Lower leg skin (tissue), 4 donors: Measurements from ENCODE around the gene TMUB2. TPM values are rescaled to one million over a fixed set of nuclear protein-coding genes. Genes with fewer than 3 reads are reported as not detected.

Experiments
- DNase-seq, 2 donors: peaks; one replicate each; pipeline ENCODE4 v3.0.0-alpha.2; 2019; ENCODE audit warnings: low spot score in 2 of 2
- H3K4me3 ChIP-seq: fragments of 200-600 bp; sonication (generic); 2 replicates; pipeline ENCODE4 v1.5.1; 2017; ENCODE audit warnings: mild to moderate bottlenecking, low read depth; ENCODE audit not compliant: poor library complexity, severe bottlenecking
- CTCF ChIP-seq, 3 donors: fragments of 450-650 bp; IDR thresholded peaks; one replicate each; pipeline ENCODE4 v1.5.1; 2016; ENCODE audit warnings: antibody characterized with exemption in 3 of 3, mild to moderate bottlenecking in 3 of 3, moderate library complexity in 2 of 3
- POLR2A ChIP-seq, 2 donors: fragments of 450-650 bp; IDR thresholded peaks; one replicate each; pipeline ENCODE4 v1.6.1; 2016 to 2017; ENCODE audit warnings: antibody characterized with exemption in 2 of 2, mild to moderate bottlenecking in 1 of 2, moderate library complexity in 1 of 2
- WGBS, 2 donors: methylation state at CpG; one replicate each; pipeline ENCODE4 v1.1.5; 2018; 5-methylcytosine and 5-hydroxymethylcytosine counted together
- intact Hi-C: fragments of 100-400 bp; cut with DNase I; formaldehyde crosslinking; loops from one replicate; pipeline ENCODE4 v1.15.0; 2023; ENCODE audit warnings: low total_unique reads
- total RNA-seq, 4 donors: library from RNA; depleted of rRNA; stranded (reverse); fragments of >200 nt; gene quantifications; one replicate each; pipeline ENCODE4 v1.1.0, GENCODE V29; 2016

Gene TMUB2
- total RNA-seq, 4 donors from 2014 or later, result 23.4 to 44.5 (median 34.8) TPM

GRCh38 chr17:44221084-44221861 is 34.5 kb downstream of the TMUB2 start:
- intact Hi-C loops, result no loop called here
- WGBS, 2 donors, result 1% methylated on average over 47 to 54 of the region's 54 CpGs
- DNase-seq, result peak; percentile 77 to 93

GRCh38 chr17:44221862-44222111 is 35.0 kb downstream of the TMUB2 start:
- DNase-seq, result no peak
- WGBS, 2 donors, result 0 to 4% methylated on average over 17 of the region's 17 CpGs
- peak overlapping the region; percentile 31 for H3K4me3 ChIP-seq
- no peak for TF ChIP-seq CTCF (IDR thresholded peaks at IDR 0.05)
- TF ChIP-seq POLR2A (IDR thresholded peaks at IDR 0.05), result no peak
- intact Hi-C loops, result no loop called here

More at GRCh38 chr17:44221084-44221861, 34.5 kb downstream of the TMUB2 start:
- TF ChIP-seq CTCF (IDR thresholded peaks at IDR 0.05) (no peak), POLR2A (IDR thresholded peaks at IDR 0.05) (no peak)
- peak overlapping the region; percentile 31 for H3K4me3 ChIP-seq

GRCh38 chr17:44222112-44222869 is 35.5 kb downstream of the TMUB2 start:
- 1% methylated on average over 25 to 36 of the region's 36 CpGs for WGBS, 2 donors
- intact Hi-C loops, result no loop called here

GRCh38 chr17:44223541-44224071 is 36.8 kb downstream of the TMUB2 start:
- no peak for DNase-seq
- no peak for TF ChIP-seq POLR2A (IDR thresholded peaks at IDR 0.05)
- TF ChIP-seq CTCF (IDR thresholded peaks at IDR 0.05), result no peak
- 19 to 24% methylated on average over 7 of the region's 7 CpGs for WGBS, 2 donors
- H3K4me3 ChIP-seq, result no peak overlapping the region
- intact Hi-C loops, result no loop called here

More at GRCh38 chr17:44222112-44222869, 35.5 kb downstream of the TMUB2 start:
- peak overlapping the region; percentile 31 for H3K4me3 ChIP-seq
- peak; percentile 72 to 95 for DNase-seq
- no peak for TF ChIP-seq POLR2A (IDR thresholded peaks at IDR 0.05)
- TF ChIP-seq CTCF (IDR thresholded peaks at IDR 0.05), result peak in 1 of 3 donors; percentile 16

GRCh38 chr17:44229090-44229489 is 42.3 kb downstream of the TMUB2 start:
- intact Hi-C loops, result no loop called here
- no peak for DNase-seq
- 76 to 90% methylated on average over 5 to 6 of the region's 6 CpGs for WGBS, 2 donors
- TF ChIP-seq POLR2A (IDR thresholded peaks at IDR 0.05) (no peak), CTCF (IDR thresholded peaks at IDR 0.05) (no peak)
- no peak overlapping the region for H3K4me3 ChIP-seq
